Tibial nerve (tissue), 4 donors: ENCODE measurements around the gene NOD2. TPM values are rescaled to one million over a fixed set of nuclear protein-coding genes. Genes with fewer than 3 reads are reported as not detected.

Experiments used
- DNase-seq, 2 donors: peaks; one replicate each; pipeline ENCODE4 v3.0.0-alpha.2; 2019; ENCODE audit warnings: low spot score in 2 of 2
- H3K27ac ChIP-seq, 4 donors: fragments of 200-600 bp; sonication (generic) in 3 of 4; one replicate each; pipeline ENCODE4 v1.5.1; 2017 to 2019; ENCODE audit warnings: mild to moderate bottlenecking in 1 of 4
- H3K27me3 ChIP-seq, 2 donors: fragments of 200-600 bp; sonication (generic) in 1 of 2; one replicate each; pipeline versions ENCODE4 v1.5.1 to v1.6.0; 2017 to 2019
- H3K36me3 ChIP-seq, 3 donors: fragments of 200-600 bp; sonication (generic); one replicate each; pipeline ENCODE4 v1.5.1; 2018 to 2019
- H3K4me1 ChIP-seq, 4 donors: fragments of 200-600 bp; sonication (generic) in 3 of 4; one replicate each; pipeline ENCODE4 v1.5.1; 2017 to 2019
- H3K4me3 ChIP-seq, 4 donors: fragments of 200-600 bp; sonication (generic) in 3 of 4; one replicate each; pipeline ENCODE4 v1.5.1; 2017 to 2019; ENCODE audit warnings: mild to moderate bottlenecking in 1 of 4, moderate library complexity in 1 of 4
- H3K9me3 ChIP-seq, 4 donors: fragments of 200-600 bp; sonication (generic) in 3 of 4; one replicate each; pipeline ENCODE4 v1.5.1; 2017 to 2019
- EP300 ChIP-seq, 2 donors: sonication (generic); formaldehyde crosslinking; IDR thresholded peaks; one replicate each; pipeline ENCODE4 v1.6.1; 2017; ENCODE audit warnings: antibody characterized with exemption in 2 of 2, mild to moderate bottlenecking in 1 of 2
- POLR2A ChIP-seq, 2 donors: fragments of 450-650 bp; IDR thresholded peaks; one replicate each; pipeline ENCODE4 v1.6.1; 2017; ENCODE audit warnings: antibody characterized with exemption in 2 of 2, mild to moderate bottlenecking in 2 of 2, moderate library complexity in 2 of 2
- WGBS, 2 donors: methylation state at CpG; one replicate each; pipeline ENCODE4 v1.1.5; 2018; 5-methylcytosine and 5-hydroxymethylcytosine counted together
- total RNA-seq, 4 donors: library from RNA; depleted of rRNA; stranded (reverse); fragments of >200 nt; gene quantifications; one replicate each; pipeline ENCODE4 v1.1.0, GENCODE V29; 2016
- TF ChIP-seq, protein P1 (sequence below), 5 experiments: fragments of 200-600 bp in 3 of 5; fragments of 450-650 bp in 2 of 5; sonication (generic) in 3 of 5; IDR thresholded peaks; one replicate each; pipeline ENCODE4 v1.5.1; 2016 to 2019; ENCODE audit warnings: antibody characterized with exemption in 5 of 5, mild to moderate bottlenecking in 3 of 5, moderate library complexity in 2 of 5

Gene NOD2
- total RNA-seq, 4 donors from 2014 or later: 1.3 to 10.2 (median 2.7) TPM

DNA sequence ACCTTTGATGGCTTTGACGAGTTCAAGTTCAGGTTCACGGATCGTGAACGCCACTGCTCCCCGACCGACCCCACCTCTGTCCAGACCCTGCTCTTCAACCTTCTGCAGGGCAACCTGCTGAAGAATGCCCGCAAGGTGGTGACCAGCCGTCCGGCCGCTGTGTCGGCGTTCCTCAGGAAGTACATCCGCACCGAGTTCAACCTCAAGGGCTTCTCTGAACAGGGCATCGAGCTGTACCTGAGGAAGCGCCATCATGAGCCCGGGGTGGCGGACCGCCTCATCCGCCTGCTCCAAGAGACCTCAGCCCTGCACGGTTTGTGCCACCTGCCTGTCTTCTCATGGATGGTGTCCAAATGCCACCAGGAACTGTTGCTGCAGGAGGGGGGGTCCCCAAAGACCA is 17.6 kb downstream of the NOD2 start:
- Histone ChIP-seq H3K4me3 (no peak overlapping the region), H3K9me3 (peaks cover 0 to 3% (median 0%) of the 10 kb centered on the region in 4 donors), H3K4me1 (peaks cover 0 to 5% (median 2%) of the 10 kb centered on the region in 4 donors), H3K27ac (no peak overlapping the region), H3K27me3 (no peaks in the 10 kb centered on the region), H3K36me3 (peaks cover 0 to 12% (median 0%) of the 10 kb centered on the region in 3 donors)
- TF ChIP-seq POLR2A (IDR thresholded peaks at IDR 0.05): no peak
- TF ChIP-seq, protein P1, sequence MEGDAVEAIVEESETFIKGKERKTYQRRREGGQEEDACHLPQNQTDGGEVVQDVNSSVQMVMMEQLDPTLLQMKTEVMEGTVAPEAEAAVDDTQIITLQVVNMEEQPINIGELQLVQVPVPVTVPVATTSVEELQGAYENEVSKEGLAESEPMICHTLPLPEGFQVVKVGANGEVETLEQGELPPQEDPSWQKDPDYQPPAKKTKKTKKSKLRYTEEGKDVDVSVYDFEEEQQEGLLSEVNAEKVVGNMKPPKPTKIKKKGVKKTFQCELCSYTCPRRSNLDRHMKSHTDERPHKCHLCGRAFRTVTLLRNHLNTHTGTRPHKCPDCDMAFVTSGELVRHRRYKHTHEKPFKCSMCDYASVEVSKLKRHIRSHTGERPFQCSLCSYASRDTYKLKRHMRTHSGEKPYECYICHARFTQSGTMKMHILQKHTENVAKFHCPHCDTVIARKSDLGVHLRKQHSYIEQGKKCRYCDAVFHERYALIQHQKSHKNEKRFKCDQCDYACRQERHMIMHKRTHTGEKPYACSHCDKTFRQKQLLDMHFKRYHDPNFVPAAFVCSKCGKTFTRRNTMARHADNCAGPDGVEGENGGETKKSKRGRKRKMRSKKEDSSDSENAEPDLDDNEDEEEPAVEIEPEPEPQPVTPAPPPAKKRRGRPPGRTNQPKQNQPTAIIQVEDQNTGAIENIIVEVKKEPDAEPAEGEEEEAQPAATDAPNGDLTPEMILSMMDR (IDR thresholded peaks at IDR 0.05): no peak
- TF ChIP-seq EP300 (IDR thresholded peaks at IDR 0.05): no peak
- no peak for DNase-seq
- WGBS, 2 donors: 92 to 96% methylated on average over 12 to 17 of the region's 21 CpGs

DNA sequence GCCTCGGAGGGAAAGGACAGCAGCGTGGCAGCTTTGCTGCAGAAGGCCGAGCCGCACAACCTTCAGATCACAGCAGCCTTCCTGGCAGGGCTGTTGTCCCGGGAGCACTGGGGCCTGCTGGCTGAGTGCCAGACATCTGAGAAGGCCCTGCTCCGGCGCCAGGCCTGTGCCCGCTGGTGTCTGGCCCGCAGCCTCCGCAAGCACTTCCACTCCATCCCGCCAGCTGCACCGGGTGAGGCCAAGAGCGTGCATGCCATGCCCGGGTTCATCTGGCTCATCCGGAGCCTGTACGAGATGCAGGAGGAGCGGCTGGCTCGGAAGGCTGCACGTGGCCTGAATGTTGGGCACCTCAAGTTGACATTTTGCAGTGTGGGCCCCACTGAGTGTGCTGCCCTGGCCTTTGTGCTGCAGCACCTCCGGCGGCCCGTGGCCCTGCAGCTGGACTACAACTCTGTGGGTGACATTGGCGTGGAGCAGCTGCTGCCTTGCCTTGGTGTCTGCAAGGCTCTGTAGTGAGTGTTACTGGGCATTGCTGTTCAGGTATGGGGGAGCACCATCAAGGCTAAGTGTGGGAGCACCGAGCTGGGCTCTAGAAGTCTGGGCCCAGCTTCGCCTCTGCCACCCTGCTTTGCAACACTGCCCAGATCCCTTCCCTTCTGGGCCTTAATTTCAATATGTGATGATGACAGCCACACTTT is 18.6 kb downstream of the NOD2 start:
- no peak overlapping the region for H3K27ac ChIP-seq
- TF ChIP-seq POLR2A (IDR thresholded peaks at IDR 0.05) (no peak), EP300 (IDR thresholded peaks at IDR 0.05) (no peak)
- TF ChIP-seq, protein P1 (IDR thresholded peaks at IDR 0.05): no peak
- H3K36me3 ChIP-seq: peaks cover 0 to 12% (median 0%) of the 10 kb centered on the region in 3 donors
- DNase-seq: no peak
- 83 to 85% methylated on average over 18 to 24 of the region's 25 CpGs for WGBS, 2 donors
- H3K9me3 ChIP-seq: no peaks in the 10 kb centered on the region
- no peaks in the 10 kb centered on the region for H3K27me3 ChIP-seq
- peaks cover 0 to 5% (median 2%) of the 10 kb centered on the region in 4 donors for H3K4me1 ChIP-seq
- no peak overlapping the region for H3K4me3 ChIP-seq

DNA sequence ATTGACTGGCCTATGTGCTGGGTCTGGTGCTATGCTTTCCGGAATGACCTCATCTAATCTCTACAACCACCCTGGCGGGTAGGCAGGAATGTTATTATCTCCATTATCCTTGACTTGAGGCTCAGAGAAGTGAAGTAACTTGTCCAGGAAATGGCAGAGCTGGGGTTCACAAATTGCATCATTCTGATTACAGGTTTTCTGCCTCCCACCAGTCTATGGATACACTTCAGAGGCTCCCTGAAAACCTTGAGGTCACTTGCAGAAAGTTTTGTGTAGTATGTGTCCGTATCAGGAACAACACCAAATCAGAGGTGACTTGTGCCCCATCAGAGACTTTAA is 19.1 kb downstream of the NOD2 start:
- Histone ChIP-seq H3K27me3 (no peaks in the 10 kb centered on the region), H3K4me1 (peaks cover 0 to 5% (median under 1%) of the 10 kb centered on the region in 4 donors), H3K9me3 (no peaks in the 10 kb centered on the region), H3K36me3 (peaks cover 0 to 12% (median 0%) of the 10 kb centered on the region in 3 donors), H3K4me3 (no peak overlapping the region), H3K27ac (no peak overlapping the region)
- DNase-seq: no peak
- TF ChIP-seq POLR2A (IDR thresholded peaks at IDR 0.05) (no peak), EP300 (IDR thresholded peaks at IDR 0.05) (no peak)
- TF ChIP-seq, protein P1 (IDR thresholded peaks at IDR 0.05): no peak
- 84 to 85% methylated on average over 3 of the region's 3 CpGs for WGBS, 2 donors

DNA sequence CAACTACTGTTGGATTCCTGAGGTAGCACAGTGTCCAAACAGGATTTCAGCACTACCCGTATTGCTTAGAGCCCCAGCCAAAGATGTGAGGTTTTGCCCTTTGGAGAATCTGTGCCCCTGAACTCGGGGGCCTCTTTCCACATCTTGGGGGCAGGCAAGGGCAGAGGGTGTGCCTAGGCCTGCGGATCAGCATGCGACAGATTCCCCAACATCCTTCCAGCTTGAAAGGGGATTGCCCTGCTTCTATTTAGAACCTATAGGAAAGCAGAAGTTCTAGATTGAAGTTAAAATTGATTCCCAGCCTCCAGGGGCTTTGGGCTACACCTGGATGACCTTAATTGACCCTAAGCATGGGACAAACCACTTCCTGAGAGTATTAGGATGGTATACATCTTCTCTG is 19.6 kb downstream of the NOD2 start:
- peaks cover 0 to 5% (median 0%) of the 10 kb centered on the region in 4 donors for H3K4me1 ChIP-seq
- H3K27ac ChIP-seq: no peak overlapping the region
- DNase-seq: no peak
- peaks cover 0 to 12% (median 0%) of the 10 kb centered on the region in 3 donors for H3K36me3 ChIP-seq
- no peaks in the 10 kb centered on the region for H3K9me3 ChIP-seq
- WGBS, 2 donors: 66 to 68% methylated on average over 4 of the region's 4 CpGs
- TF ChIP-seq, protein P1 (IDR thresholded peaks at IDR 0.05): no peak
- no peak for TF ChIP-seq POLR2A (IDR thresholded peaks at IDR 0.05)
- no peak for TF ChIP-seq EP300 (IDR thresholded peaks at IDR 0.05)
- H3K27me3 ChIP-seq: no peaks in the 10 kb centered on the region
- no peak overlapping the region for H3K4me3 ChIP-seq

DNA sequence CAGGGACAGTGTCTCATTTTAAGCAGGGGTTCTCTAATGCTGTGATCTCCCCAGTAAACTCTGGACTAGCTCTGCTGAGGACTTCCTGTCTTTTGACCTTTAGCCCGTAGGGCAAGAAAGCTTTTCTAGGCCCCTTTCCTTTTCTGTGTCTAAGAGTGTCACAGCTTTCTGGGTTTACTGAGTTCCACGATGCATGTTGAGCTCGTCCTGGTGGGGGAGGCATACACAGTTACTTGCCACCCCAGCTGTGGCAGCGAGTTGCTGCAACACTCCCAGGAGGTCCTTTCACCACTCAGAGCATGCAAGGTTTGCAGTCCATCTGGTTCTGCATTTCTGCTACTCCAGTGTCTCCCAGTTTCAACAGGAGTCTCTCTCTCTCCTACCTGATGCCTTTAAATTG is 23.7 kb downstream of the NOD2 start:
- no peak overlapping the region for H3K27ac ChIP-seq
- no peaks in the 10 kb centered on the region for H3K36me3 ChIP-seq
- no peak overlapping the region for H3K4me3 ChIP-seq
- DNase-seq: no peak
- TF ChIP-seq EP300 (IDR thresholded peaks at IDR 0.05) (no peak), POLR2A (IDR thresholded peaks at IDR 0.05) (no peak)
- TF ChIP-seq, protein P1 (IDR thresholded peaks at IDR 0.05): no peak
- 55 to 63% methylated on average over 4 of the region's 4 CpGs for WGBS, 2 donors
- H3K9me3 ChIP-seq: no peaks in the 10 kb centered on the region
- H3K27me3 ChIP-seq: no peaks in the 10 kb centered on the region
- no peaks in the 10 kb centered on the region for H3K4me1 ChIP-seq
